Measurements from ENCODE around the gene ZNF14. TPM values are rescaled to one million over a fixed set of nuclear protein-coding genes. Genes with fewer than 3 reads are reported as not detected.
"Not testable (repeated sequence)": the region's sequence is repeated elsewhere in the genome, so short reads cannot be mapped to it uniquely, and the experiment has no call there.

Gene ZNF14
- total and polyA plus RNA-seq, 7 donors, result 1.2 to 14.5 (median 7.8) TPM

- WGBS, 2 donors, result 98 to 99% methylated on average over 2 of the region's 2 CpGs
- H3K36me3 ChIP-seq, result peaks cover 16 to 73% (median 40%) of the 10 kb centered on the region in 4 donors
- TF ChIP-seq POLR2AphosphoS5 (IDR thresholded peaks at IDR 0.05) (no peak), CTCF (IDR thresholded peaks at IDR 0.05) (no peak)
- no peaks in the 10 kb centered on the region for H3K27me3 ChIP-seq
- DNase-seq, result no peak
- intact Hi-C loops (cut with DNase I), result no loop called here
- H3K9me3 ChIP-seq, result peaks cover 61 to 95% (median 83%) of the 10 kb centered on the region in 4 donors
- no peak overlapping the region for H3K27ac ChIP-seq
- H3K4me3 ChIP-seq, result no peak overlapping the region
- no peaks in the 10 kb centered on the region for H3K4me1 ChIP-seq
These were observed 22.4 kb downstream of the ZNF14 start for GRCh38 chr19:19710506-19710905.

GRCh38 chr19:19704836-19705235 is 28.1 kb downstream of the ZNF14 start:
- Histone ChIP-seq H3K4me1 (no peaks in the 10 kb centered on the region), H3K36me3 (peaks cover 0 to 39% (median 12%) of the 10 kb centered on the region in 4 donors), H3K4me3 (no peak overlapping the region), H3K27ac (no peak overlapping the region), H3K27me3 (no peaks in the 10 kb centered on the region), H3K9me3 (peaks cover 30 to 63% (median 55%) of the 10 kb centered on the region in 4 donors)
- DNase-seq, result no peak
- intact Hi-C loops (cut with DNase I), result no loop called here
- 89% methylated on average over 6 of the region's 6 CpGs for WGBS, 2 donors
- TF ChIP-seq CTCF (IDR thresholded peaks at IDR 0.05), result no peak
- no peak for TF ChIP-seq POLR2AphosphoS5 (IDR thresholded peaks at IDR 0.05)
- no peak for TF ChIP-seq EP300 (IDR thresholded peaks at IDR 0.05)
- no peak for TF ChIP-seq POLR2A (IDR thresholded peaks at IDR 0.05)

- peaks cover 5 to 45% (median 21%) of the 10 kb centered on the region in 4 donors for H3K9me3 ChIP-seq
- DNase-seq; H3K27ac ChIP-seq; H3K4me3 ChIP-seq; intact Hi-C loops (cut with DNase I); H3K4me1 ChIP-seq; H3K27me3 ChIP-seq: not testable (repeated sequence)
- peaks cover 0 to 22% (median 8%) of the 10 kb centered on the region in 4 donors for H3K36me3 ChIP-seq
- WGBS, 2 donors, result 90 to 94% methylated on average over 1 of the region's 1 CpG
These were observed 32.4 kb downstream of the ZNF14 start for GRCh38 chr19:19700493-19700892.

GRCh38 chr19:19697589-19697988 is 35.3 kb downstream of the ZNF14 start:
- H3K4me1 ChIP-seq, result no peaks in the 10 kb centered on the region
- no peak overlapping the region for H3K4me3 ChIP-seq
- no peaks in the 10 kb centered on the region for H3K27me3 ChIP-seq
- peaks cover 0 to 29% (median 10%) of the 10 kb centered on the region in 4 donors for H3K9me3 ChIP-seq
- H3K27ac ChIP-seq, result no peak overlapping the region
- TF ChIP-seq CTCF (IDR thresholded peaks at IDR 0.05) (no peak), POLR2A (IDR thresholded peaks at IDR 0.05) (no peak), POLR2AphosphoS5 (IDR thresholded peaks at IDR 0.05) (no peak)
- intact Hi-C loops (cut with DNase I), result no loop called here
- H3K36me3 ChIP-seq, result peaks cover 0 to 5% (median 0%) of the 10 kb centered on the region in 4 donors
- WGBS, 2 donors, result 89 to 96% methylated on average over 5 of the region's 5 CpGs
- DNase-seq, result no peak

GRCh38 chr19:19696386-19696785 is 36.5 kb downstream of the ZNF14 start:
- DNase-seq, result no peak
- no peak overlapping the region for H3K27ac ChIP-seq
- H3K36me3 ChIP-seq, result peaks cover 0 to 5% (median 0%) of the 10 kb centered on the region in 4 donors
- H3K4me3 ChIP-seq, result no peak overlapping the region
- intact Hi-C loops (cut with DNase I), result no loop called here
- WGBS, 2 donors, result 70 to 78% methylated on average over 2 of the region's 2 CpGs
- H3K27me3 ChIP-seq, result no peaks in the 10 kb centered on the region
- no peak for TF ChIP-seq POLR2A (IDR thresholded peaks at IDR 0.05)
- no peak for TF ChIP-seq EP300 (IDR thresholded peaks at IDR 0.05)
- no peak for TF ChIP-seq POLR2AphosphoS5 (IDR thresholded peaks at IDR 0.05)
- TF ChIP-seq CTCF (IDR thresholded peaks at IDR 0.05), result no peak
- no peaks in the 10 kb centered on the region for H3K4me1 ChIP-seq
- H3K9me3 ChIP-seq, result peaks cover 0 to 24% (median 9%) of the 10 kb centered on the region in 4 donors

Measured in sigmoid colon (tissue), 7 donors.